ENCODE results near the gene TBL1XR1.
"Not testable (repeated sequence)": the region's sequence is repeated elsewhere in the genome, so short reads cannot be mapped to it uniquely, and the experiment has no call there.

TBL1XR1 gene

DNA sequence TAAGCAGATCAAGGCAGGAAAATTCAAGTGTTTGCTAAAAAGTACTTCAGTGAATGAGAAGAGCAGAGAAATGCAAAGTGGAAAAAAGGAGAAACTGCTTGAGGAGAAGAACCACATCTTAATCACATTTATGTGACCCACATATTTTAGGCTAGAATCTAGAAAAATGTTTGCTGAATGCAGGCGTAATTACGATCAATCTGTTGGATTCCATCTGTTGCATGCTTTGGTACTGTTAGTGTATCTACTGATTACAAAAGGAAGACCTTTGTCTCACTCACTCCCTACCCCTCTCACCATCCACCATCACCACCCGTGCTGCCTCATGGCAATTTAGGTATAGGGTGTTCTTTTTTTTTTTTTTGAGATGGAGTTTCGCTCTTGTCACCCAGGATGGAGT, 9.7 kb upstream of the TBL1XR1 start:
- DNase-seq: no peak

DNA sequence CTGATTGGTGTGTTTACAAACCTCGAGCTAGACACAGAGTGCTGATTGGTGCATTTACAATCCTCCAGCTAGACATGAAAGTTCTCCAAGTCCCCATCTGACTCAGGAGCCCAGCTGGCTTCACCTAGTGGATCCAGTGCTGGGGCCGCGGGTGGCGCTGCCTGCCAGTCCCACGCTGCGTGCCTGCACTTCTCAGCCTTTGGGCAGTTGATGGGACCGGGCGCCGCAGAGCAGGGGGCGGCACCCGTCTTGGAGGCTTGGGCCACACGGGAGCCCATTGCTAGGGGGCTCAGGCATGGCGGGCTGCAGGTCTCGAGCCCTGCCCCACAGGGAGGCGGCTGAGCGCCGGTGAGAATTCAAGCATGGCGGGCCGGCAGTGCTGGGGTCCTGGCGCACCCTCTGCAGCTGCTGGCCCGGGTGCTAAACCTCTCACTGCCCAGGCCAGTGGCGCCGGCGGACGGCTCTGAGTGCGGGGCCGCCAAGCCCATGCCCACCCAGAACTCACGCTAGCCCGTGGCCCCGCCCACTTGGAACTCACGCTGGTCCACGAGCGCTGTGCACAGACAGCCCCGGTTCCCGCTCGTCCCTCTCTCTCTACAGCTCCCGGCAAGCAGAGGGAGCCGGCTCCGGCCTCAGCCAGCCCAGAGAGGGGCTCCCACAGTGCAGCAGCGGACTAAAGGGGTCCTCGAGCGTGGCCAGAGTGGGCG, 6.6 kb upstream of the TBL1XR1 start:
- no peak for DNase-seq

- not testable (repeated sequence) for DNase-seq
These were observed 5.7 kb upstream of the TBL1XR1 start for GRCh38 chr3:177203016-177203415.

GRCh38 chr3:177201700-177202397, 4.6 kb upstream of the TBL1XR1 start:
- peak; percentile 30 to 63 for DNase-seq

DNA sequence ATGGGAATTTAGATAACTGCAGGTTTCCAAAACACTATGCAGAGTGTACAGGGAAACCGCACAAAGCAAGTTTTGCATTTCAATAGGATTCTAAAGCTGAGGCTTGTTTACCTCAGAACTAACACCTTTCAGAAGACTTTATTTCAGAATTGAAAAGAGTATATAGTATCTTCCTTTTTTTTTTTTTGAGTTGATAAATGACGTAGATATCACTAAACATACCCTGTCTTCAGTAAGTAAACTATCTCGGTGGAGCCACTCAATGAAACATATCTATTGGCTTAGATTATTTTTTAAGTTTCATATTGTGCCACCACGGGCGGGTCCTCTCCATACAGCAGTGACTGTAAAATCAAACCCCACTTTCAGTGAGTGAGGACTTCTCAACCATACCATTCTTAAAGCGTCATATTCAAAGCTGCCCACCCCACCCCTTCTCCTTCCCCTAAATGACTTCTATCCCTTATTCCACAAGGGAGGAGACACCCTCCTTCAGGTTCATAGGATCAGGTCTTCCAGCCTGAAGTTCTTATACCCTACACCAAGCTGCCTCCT, 2.0 kb upstream of the TBL1XR1 start:
- DNase-seq: no peak

DNA sequence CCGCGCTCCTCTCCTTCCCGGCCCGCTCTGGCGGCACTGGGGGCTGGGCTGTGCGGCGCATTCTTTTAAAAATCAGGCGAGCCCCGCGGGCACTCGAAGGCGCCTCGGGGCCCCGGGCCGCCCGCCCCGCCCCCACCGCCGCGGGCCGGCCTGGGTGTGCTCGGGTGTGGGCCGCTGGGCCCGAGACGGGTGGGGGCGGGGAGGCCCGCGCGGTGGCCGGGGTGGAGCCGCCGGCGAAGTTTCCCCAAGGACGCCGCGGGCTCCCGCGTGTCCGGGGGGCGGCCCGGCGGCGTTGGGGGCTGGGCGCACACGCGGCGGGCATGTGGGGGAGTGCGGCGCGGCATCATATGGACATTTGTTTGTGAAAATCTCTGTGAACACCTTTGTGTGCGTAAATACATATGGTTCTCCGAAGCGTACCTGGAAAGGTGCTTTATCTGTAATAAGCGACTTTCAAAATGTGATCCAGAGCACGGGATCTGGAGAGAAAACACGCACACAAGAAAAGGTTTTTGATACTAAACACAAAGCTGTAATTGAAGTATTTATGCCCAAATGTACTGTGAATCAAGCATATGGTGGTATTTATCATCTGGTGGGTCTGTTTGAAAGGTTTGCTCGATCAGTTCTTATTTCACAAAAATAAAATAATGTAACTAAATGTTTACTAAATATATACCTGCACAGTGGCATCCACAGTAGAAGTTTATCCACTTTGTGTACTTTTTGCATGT, 612 bp upstream of the TBL1XR1 start:
- peak in 1 of 2 donors; percentile 67 for DNase-seq

- DNase-seq: peak; percentile 65 to 72
These were observed 734 bp downstream of the TBL1XR1 start for GRCh38 chr3:177196456-177197040.

DNA sequence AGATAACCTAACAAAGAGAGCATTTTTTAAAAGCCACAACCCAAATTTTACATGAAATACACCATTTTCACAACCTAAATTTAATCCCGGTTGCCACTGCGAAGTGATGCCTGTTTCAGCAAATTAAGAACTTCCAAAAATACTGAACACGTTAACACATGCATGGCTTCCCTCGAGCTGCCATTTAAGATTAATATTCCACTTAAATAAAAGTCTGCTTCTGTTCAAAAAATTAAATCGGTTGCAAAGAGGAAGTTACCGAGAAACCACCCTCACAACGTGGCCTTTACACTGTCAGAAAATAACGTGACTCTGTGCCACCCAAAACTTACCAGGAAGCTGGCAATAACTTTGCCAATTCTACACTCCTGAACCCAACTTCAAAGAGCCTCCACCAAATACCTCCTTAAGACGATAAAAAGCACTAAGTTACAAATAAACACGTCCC, 1.2 kb downstream of the TBL1XR1 start:
- no peak for DNase-seq

DNA sequence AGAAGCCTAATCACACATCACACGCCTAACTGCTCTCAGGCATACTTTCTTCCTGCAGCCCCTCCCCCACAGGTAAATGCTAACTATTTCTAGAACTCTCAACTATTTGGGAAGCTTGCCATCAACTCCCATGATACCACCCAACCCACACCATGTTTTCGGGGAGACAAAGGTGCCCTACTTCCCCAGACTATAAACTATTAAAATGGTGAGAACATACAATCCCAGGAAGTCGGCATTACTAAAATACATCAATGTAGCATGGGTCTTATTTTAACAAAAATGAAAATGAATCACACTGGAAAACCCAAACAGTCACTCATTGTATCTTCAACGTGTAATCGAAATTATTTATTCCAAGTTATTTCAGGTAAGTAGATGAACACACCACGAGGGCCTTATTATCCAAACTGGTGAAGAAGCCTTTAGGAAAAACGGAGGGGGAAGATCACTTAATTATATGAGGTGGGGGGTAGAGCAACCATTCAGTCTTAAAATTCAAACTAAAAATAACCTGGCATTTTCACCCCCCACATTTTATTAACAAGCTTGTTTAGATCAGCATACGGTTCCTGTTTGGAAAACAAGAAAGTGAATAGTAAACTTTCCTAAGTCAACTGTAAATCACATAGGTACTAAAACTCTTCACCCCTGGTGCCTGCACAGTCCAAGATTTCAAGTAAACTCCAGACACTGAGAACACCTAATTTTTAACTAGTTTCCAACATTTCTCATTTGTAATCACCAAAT, 1.9 kb downstream of the TBL1XR1 start:
- DNase-seq: peak; percentile 22 to 32

- no peak for DNase-seq
These were observed 3.0 kb downstream of the TBL1XR1 start for GRCh38 chr3:177194299-177194698.

GRCh38 chr3:177193688-177194268, 3.5 kb downstream of the TBL1XR1 start:
- no peak for DNase-seq

DNA sequence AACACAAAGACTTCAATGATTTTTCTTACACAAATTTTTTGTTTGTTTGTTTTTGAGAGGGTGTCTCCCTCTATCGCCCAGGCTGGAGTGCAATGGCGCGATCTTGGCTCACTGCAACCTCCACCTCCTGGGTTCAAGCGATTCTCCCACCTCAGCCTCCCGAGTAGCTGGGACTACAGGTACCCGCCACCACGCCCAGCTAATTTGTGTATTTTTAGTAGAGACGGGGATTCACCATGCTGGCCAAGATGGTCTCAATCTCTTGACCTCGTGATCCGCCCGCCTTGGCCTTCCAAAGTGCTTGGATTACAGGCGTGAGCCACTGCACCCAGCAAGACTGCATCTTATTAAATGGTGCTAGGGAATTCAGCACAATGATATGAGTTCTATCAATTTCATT, 4.0 kb downstream of the TBL1XR1 start:
- DNase-seq: not testable (repeated sequence)

GRCh38 chr3:177190756-177191681, 6.3 kb downstream of the TBL1XR1 start:
- DNase-seq: no peak

GRCh38 chr3:177190184-177190583, 7.1 kb downstream of the TBL1XR1 start:
- DNase-seq: peak in 1 of 2 donors; percentile 13

GRCh38 chr3:177188325-177188724, 9.0 kb downstream of the TBL1XR1 start:
- not testable (repeated sequence) for DNase-seq

- DNase-seq: no peak
These were observed 11.0 kb downstream of the TBL1XR1 start for GRCh38 chr3:177186306-177186705.

DNA sequence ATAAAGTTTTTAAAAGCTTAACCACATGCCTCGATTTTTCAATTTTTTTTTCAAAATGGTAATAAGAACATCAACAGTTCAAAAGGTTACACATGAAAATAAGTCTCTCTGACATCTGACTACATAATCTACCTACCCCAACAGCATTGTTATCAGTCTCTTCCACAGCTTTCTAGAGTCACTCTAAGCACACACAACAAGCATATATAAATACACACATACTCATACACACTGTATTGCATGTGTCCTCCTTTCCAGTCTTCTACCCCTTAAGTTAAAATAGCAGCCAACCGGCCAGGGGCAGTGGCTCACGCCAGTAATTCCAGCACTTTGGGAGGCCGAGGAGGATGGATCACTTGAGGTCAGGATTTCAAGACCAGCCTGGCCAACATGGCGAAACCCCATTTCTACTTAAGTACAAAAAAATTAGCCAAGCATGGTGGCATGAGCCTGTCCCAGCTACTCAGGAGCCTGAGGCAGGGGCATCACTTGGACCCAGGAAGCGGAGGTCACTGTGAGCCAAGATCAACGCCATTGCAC, 12.2 kb downstream of the TBL1XR1 start:
- DNase-seq: no peak

DNA sequence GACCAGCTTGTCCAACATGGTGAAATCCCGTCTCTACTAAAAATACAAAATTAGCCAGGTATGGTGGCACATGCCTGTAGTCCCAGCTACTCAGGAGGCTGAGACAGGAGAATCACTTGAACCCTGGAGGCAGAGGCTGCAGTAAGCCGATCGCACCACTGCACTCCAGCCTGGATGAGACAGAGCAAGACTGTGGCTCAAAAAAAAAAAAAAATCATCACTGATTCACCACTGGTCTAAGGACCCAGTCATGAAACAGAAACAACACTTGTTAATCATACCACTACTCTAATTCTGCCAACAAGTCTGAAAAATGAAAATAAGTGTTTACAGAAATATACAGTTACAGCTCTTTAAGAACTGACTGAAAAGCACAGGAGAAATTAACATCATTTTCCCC, 12.7 kb downstream of the TBL1XR1 start:
- peak; percentile 20 to 41 for DNase-seq

DNA sequence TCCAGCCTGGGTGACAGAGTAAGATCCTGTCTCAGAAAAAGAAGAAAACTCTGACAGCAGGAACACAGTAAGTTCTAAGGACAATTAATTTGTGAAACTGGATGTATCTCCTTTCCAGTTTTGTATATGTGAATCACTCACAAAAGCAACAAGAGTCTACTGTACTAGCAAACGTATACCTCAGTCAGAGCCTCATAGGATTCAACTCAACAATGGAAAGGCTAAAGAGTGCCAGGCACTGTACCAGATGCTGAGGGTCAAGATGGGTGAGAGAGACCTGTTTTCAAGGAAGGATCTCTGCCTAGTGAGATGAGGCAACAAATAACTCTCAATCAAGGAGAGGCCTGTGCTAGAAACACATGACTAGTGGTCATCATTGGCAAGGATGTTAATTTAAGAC, 14.9 kb downstream of the TBL1XR1 start:
- no peak for DNase-seq

DNA sequence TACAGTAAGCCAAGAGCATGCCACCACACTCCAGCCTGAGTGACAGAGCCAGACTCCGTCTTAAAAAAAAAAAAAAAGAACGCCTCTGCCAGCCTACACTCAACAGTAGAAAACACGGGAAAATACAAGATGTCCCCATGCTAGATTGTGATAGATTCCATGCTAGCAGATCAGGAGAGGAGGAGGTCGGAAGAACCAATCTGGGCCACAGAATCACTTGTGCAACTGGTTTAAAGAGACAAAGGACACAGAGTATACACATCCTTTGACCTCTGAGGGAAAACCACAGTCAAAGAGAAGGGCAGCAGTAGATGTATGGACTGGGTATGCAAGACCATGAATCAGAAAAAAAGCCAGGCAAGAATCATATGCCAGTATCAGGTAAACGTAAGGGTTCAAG, 15.9 kb downstream of the TBL1XR1 start:
- DNase-seq: no peak
